ENCODE measurements around the gene PIM1.
A peak's percentile ranks its signal among the peaks of the same experiment; 100 is the strongest.

The PIM1 gene

GRCh38 chr6:37131960-37132253 is 38.0 kb upstream of the PIM1 start:
- TF ChIP-seq CTCF (IDR thresholded peaks at IDR 0.05; ENCODE audit: control insufficient read depth, insufficient read depth, low read depth, low read length, missing control alignments): no peak
- H3K4me3 ChIP-seq (ENCODE audit: control insufficient read depth, low read depth, low read length): no peak overlapping the region
- no peak for DNase-seq (ENCODE audit: low read depth)

GRCh38 chr6:37134036-37134395 is 35.9 kb upstream of the PIM1 start:
- H3K4me3 ChIP-seq (ENCODE audit: control insufficient read depth, low read depth, low read length): no peak overlapping the region
- no peak for TF ChIP-seq CTCF (IDR thresholded peaks at IDR 0.05; ENCODE audit: control insufficient read depth, insufficient read depth, low read depth, low read length, missing control alignments)
- peak; percentile 86 for DNase-seq (ENCODE audit: low read depth)

- TF ChIP-seq CTCF (IDR thresholded peaks at IDR 0.05; ENCODE audit: control insufficient read depth, insufficient read depth, low read depth, low read length, missing control alignments): no peak
- peak; percentile 94 for DNase-seq (ENCODE audit: low read depth)
- H3K4me3 ChIP-seq (ENCODE audit: control insufficient read depth, low read depth, low read length): no peak overlapping the region; the same call in 1 of the 2 replicates
These were observed 35.4 kb upstream of the PIM1 start for GRCh38 chr6:37134396-37135191.

- H3K4me3 ChIP-seq (ENCODE audit: control insufficient read depth, low read depth, low read length): no peak overlapping the region
- no peak for TF ChIP-seq CTCF (IDR thresholded peaks at IDR 0.05; ENCODE audit: control insufficient read depth, insufficient read depth, low read depth, low read length, missing control alignments)
- no peak for DNase-seq (ENCODE audit: low read depth)
These were observed 33.9 kb upstream of the PIM1 start for GRCh38 chr6:37135835-37136694.

GRCh38 chr6:37136821-37137200 is 33.1 kb upstream of the PIM1 start:
- no peak for TF ChIP-seq CTCF (IDR thresholded peaks at IDR 0.05; ENCODE audit: control insufficient read depth, insufficient read depth, low read depth, low read length, missing control alignments)
- H3K4me3 ChIP-seq (ENCODE audit: control insufficient read depth, low read depth, low read length): no peak overlapping the region
- DNase-seq (ENCODE audit: low read depth): no peak

GRCh38 chr6:37137201-37138090 is 32.5 kb upstream of the PIM1 start:
- DNase-seq (ENCODE audit: low read depth): peak; percentile 95
- H3K4me3 ChIP-seq (ENCODE audit: control insufficient read depth, low read depth, low read length): peak overlapping the region; percentile 18

More at GRCh38 chr6:37137201-37138090, 32.5 kb upstream of the PIM1 start:
- TF ChIP-seq CTCF (IDR thresholded peaks at IDR 0.05; ENCODE audit: control insufficient read depth, insufficient read depth, low read depth, low read length, missing control alignments): no peak

Measured in AG09309 (cell line).